HG02642 (cell line): ENCODE results near the gene GLOD5.
"Not testable (repeated sequence)": the region's sequence is repeated elsewhere in the genome, so short reads cannot be mapped to it uniquely, and the experiment has no call there.

ENCODE experiments used
- ATAC-seq: cut with Tn5 transposase; IDR thresholded peaks from one replicate; pipeline ENCODE4 v1.9.1; 2021; ENCODE audit warnings: mild to moderate bottlenecking; ENCODE audit not compliant: unreplicated experiment, poor library complexity

GLOD5 gene

GRCh38 chrX:48791063-48791820 lies 29.7 kb downstream of the GLOD5 start:
- no peak for ATAC-seq

GRCh38 chrX:48792219-48792618 lies 30.7 kb downstream of the GLOD5 start:
- no peak for ATAC-seq

DNA sequence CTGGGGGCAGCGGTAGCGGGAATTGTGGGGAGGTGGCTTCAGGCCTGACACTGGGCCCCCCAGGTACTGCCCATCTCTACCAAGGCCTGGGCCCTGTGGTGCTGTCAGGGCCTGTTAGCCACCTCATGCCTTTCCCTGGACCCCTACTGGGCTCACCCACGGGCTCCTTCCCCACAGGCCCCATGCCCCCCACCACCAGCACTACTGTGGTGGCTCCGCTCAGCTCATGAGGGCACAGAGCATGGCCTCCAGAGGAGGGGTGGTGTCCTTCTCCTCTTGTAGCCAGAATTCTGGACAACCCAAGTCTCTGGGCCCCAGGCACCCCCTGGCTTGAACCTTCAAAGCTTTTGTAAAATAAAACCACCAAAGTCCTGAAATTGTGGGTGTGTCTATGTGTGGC lies 32.4 kb downstream of the GLOD5 start:
- ATAC-seq = no peak

- no peak for ATAC-seq
Measured at GRCh38 chrX:48794340-48794910, 32.9 kb downstream of the GLOD5 start.

- ATAC-seq = no peak
Measured at GRCh38 chrX:48794911-48795515, 33.5 kb downstream of the GLOD5 start.

DNA sequence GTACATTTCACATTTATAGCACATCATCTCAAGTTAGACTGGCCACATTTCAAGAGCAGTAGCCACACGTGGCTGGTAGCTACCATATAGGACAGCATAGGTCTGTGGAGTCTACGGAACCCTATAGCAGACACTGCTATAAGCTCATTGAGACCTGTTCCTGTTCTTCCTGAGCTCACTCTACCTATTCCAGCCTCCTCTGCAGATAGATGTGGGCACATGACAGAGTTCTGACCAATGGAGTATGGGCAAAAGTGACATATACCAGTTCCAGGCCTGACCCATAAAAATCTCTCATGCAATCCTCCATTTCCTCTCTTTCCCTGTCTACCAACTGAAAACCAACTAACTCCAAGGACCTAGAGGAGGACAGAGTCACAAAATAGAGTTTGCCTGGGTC lies 36.8 kb downstream of the GLOD5 start:
- no peak for ATAC-seq

DNA sequence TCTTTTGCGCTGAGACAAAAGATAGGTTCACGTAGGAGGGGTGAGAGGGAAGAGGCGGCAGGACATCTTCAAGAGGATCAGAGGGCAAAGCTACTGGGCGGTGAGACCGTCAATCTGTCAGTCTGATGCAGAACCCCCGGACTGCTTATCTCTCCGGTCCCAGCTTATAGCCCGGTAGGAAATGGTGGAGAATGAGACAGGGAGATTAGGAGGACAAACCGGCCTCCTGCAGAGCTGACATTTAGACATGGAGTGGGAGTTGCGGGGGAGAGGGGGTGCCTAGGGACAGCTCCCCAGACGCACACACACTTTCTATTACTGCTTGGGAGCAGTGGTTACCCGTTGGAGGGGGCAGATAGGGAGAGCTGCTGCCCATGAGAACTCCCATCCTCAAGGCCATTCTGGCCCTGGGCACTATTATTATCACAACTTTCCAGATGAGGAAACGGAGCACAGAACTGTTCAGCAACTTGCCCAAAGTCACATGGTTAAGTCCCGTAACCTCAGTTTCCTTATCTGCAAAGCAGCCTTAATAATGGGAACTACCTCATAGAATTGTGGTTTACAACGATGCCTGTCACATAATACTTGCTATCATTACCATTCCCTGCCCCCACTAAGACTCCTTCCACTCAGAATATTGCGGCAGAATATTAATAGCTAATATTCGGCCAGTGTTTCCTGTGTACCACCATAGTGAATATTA lies 39.2 kb downstream of the GLOD5 start:
- no peak for ATAC-seq

DNA sequence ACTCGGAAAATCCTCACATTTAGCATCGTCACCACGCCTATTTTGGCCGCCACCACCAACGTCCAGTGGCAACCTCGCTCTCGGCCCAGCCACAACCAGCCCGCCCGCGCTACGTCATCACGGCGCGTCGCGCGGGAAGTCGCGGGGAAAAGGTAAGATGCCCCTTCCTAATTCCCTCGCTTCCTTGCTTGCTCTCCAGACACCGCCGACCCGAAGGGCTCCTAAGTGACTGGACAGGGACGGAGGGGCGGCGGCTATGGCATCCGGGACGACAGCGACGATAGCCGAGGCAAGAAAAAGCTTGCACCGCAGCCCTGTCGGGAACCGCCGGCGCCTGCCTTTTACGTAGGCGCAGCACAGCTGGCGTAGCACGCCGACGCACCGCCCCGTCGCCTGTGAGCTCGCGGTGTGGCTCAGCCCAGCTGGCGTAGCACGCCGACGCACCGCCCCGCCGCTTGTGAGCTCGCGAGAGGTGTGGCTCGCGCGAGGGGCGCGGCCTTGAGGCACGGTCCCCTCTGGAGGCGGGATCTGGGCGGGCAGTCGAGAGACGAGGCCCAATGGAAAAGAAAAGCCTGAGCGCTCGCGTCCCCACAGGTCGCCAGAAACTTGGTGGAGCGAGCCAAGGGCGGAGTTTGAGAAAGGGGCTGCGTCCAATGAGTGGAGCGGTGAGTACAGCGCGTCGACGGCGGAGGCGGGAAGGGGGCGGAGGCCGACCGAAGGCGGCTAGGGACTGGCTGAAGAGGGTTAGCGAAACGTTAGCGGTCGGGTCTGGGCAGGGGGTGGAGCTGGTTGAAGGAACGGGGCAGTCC lies 39.9 kb downstream of the GLOD5 start, which contains the start of gene HDAC6:
Gene HDAC6, plus strand, starts transcription at position 788 of the 809 bp plus-strand sequence. CDS start 626 bp downstream, outside the sequence.
- ATAC-seq = peak; percentile 85

GRCh38 chrX:48802089-48802904 lies 40.8 kb downstream of the GLOD5 start:
- ATAC-seq = peak; percentile 47

- no peak for ATAC-seq
Measured at GRCh38 chrX:48802905-48803200, 41.3 kb downstream of the GLOD5 start.

GRCh38 chrX:48806081-48806480 lies 44.5 kb downstream of the GLOD5 start:
- ATAC-seq = no peak

DNA sequence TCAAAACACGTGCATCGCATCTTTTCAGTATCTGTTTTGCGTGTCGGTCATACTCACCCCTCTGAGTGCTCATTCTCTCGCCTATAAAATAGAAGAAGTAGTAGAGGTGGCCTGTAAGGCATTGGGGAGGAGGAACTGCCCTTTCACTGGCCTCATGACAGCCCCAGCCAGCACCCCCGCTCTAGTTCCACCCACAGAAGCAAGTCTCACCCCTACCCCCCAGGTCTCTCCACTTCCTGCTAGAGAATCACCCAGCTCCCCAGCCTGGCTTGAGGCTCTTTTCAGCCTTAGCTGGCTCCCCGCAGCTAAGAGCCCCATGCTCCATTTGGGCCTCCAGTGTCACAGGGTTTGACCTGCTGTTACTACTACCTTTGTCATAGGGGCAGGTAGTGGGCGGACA lies 52.1 kb downstream of the GLOD5 start:
- no peak for ATAC-seq

- ATAC-seq = no peak
Measured at GRCh38 chrX:48814722-48815121, 53.2 kb downstream of the GLOD5 start.

DNA sequence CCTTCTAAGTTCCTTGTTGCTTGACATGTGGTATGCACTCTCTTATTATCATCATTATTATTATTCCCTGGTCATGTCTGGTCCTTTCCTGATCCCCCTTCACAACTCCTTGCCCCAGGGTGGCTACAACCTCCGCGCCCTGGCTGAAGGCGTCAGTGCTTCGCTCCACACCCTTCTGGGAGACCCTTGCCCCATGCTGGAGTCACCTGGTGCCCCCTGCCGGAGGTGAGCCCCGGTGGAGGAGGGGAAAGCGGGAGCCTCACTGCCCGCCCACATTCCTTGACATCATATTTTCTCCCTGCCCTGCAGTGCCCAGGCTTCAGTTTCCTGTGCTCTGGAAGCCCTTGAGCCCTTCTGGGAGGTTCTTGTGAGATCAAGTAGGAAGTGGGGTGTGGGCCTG lies 53.7 kb downstream of the GLOD5 start:
- no peak for ATAC-seq

DNA sequence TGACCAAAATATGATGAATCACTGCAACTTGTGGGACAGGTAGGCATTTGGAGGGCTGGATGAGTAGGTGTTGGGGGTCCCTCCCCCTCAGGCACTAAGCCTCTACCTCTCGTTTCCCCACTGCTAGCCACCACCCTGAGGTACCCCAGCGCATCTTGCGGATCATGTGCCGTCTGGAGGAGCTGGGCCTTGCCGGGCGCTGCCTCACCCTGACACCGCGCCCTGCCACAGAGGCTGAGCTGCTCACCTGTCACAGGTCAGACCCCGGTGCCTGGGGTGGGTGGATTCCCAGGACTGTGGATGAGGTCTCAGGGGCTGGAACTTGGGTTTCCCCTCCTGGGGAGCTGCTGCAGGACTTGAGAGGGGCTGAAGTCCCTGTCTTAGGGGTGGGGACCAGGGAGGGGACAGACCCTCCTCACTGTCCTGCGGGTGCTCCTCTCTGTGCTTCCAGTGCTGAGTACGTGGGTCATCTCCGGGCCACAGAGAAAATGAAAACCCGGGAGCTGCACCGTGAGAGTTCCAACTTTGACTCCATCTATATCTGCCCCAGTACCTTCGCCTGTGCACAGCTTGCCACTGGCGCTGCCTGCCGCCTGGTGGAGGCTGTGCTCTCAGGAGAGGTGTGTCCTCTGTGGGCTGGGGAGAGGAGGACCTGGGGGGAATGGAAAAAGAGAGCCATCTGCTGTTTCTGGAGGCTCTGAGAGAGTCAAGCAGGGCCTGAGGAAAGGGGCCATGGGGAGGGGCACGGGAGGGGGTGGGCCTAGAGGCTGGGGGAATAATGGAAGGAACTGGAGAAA lies 54.7 kb downstream of the GLOD5 start:
- ATAC-seq = no peak

- no peak for ATAC-seq
Measured at GRCh38 chrX:48818098-48818497, 56.6 kb downstream of the GLOD5 start.

DNA sequence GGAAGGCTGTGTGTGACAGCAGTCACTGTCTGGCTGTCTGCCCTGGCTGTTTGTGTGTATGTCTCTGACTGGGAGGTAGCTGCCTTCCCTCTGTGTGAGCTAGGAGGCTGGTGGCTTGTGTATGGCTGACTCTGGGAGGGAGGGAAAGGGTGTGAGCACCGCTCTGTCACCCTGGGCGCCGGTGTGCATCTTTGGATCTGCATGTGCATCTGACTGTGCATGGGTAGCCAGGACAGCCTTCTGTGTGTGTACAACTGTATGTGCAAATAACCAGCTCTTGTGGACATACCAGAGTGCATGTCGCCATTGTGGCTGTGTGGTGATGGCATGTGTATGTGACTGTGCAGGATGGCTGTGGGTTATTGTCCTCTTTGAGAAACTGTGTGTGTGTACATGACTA lies 57.3 kb downstream of the GLOD5 start:
- no peak for ATAC-seq

GRCh38 chrX:48819394-48819793 lies 57.8 kb downstream of the GLOD5 start:
- not testable (repeated sequence) for ATAC-seq

GRCh38 chrX:48823053-48823452 lies 61.5 kb downstream of the GLOD5 start:
- ATAC-seq = no peak
